NAMALWA (cell line): Measurements from ENCODE around the gene HNRNPDL.
"Not testable (repeated sequence)": the region's sequence is repeated elsewhere in the genome, so short reads cannot be mapped to it uniquely, and the experiment has no call there.

ENCODE experiments used
- DNase-seq: peaks from one replicate; pipeline ENCODE4 v3.0.0-alpha.2; 2015; ENCODE audit warnings: low spot score

HNRNPDL gene

DNA sequence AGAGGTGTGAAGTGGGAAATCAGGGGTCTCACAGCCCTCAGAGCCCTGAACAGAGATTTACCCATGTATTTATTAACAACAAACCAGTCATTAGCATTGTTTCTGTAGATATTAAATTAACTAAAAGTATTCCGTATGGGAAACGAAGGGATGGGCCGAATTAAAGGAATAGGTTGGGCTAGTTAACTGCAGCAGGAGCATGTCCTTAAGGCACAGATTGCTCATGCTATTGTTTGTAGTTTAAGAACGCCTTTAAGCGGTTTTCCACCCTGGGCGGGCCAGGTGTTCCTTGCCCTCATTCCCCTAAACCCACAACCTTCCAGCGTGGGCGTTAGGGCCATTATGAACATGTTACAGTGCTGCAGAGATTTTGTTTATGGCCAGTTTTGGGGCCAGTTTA lies 44.0 kb downstream of the HNRNPDL start:
- not testable (repeated sequence) for DNase-seq

DNA sequence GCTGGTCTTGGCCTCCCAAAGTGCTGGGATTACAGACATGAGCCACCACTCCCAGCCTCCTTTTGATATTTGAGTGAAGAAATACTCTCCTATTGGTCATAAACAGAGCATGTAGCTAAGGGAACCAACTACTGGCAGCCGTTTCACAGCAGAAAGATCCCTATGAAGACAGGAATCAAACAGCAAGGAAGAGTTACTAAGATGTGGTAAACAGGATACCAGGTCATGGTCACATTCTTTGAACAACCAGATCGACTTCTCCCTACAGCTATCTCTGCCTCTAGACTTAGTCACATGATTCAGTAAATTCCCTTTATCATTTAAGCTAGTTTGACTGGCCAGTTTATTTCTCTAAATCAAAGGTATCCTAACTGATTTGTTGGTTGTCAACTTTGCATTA lies 47.5 kb downstream of the HNRNPDL start:
- DNase-seq: no peak

GRCh38 chr4:82381661-82382296 lies 48.5 kb downstream of the HNRNPDL start:
- no peak for DNase-seq

DNA sequence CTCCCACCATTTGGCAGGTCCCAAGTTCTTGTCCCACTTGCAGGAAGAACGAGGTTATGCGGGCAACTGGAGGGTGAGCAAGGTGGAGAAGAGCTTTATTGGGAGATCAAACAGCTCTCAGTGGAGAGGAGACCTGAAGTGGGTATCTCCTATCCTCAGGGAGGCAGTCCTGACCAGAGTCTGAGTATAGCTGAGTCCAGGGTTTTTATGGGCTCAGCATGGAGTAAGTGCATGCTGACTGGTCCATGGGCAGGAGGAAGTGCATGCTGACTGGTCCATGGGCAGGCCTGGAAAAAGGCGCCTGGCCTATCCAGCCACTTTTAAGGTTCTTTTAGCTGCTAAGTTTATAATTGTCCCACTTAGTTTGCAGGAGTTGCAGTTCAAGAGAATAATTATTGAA lies 49.0 kb downstream of the HNRNPDL start:
- DNase-seq: no peak

DNA sequence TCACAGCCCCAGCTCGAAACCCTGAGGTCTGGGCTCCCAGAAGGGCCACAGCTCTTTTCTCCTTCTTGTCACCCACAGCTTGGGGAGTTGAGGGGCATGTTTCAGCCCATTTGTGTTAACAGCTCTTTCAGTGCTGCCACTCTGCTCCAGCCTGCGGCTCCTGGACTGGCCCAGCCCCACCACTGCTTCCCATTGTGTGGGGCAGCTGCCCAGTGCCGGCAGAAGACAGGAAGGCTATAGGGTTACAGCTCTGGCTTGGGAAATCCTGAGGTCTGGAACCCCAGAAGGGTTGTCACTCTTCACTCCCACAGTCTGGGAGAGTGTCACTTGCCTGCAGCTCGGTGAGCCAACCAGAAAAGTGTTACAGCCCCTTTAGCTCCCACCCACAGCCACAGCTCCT lies 49.4 kb downstream of the HNRNPDL start:
- DNase-seq: no peak

GRCh38 chr4:82380344-82380743 lies 49.9 kb downstream of the HNRNPDL start:
- DNase-seq: no peak

DNA sequence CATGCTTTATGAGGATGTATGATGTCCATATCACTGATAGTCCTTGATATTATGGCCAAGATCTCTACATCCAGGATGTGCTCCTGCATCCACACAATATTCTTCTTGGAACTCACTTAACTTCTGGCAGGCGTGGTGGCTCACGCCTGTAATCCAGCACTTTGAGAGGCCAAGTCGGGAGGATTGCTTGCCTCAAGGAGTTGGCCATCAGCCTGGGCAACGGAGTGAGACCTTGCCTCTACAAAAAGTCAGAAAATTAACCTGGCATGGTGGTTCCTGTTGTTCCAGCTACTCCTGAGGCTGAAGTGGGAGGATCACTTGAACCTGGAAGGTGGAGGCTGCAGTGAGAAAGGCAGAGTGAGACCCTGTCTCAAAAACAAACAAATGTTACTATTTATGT lies 54.2 kb downstream of the HNRNPDL start:
- DNase-seq: no peak

DNA sequence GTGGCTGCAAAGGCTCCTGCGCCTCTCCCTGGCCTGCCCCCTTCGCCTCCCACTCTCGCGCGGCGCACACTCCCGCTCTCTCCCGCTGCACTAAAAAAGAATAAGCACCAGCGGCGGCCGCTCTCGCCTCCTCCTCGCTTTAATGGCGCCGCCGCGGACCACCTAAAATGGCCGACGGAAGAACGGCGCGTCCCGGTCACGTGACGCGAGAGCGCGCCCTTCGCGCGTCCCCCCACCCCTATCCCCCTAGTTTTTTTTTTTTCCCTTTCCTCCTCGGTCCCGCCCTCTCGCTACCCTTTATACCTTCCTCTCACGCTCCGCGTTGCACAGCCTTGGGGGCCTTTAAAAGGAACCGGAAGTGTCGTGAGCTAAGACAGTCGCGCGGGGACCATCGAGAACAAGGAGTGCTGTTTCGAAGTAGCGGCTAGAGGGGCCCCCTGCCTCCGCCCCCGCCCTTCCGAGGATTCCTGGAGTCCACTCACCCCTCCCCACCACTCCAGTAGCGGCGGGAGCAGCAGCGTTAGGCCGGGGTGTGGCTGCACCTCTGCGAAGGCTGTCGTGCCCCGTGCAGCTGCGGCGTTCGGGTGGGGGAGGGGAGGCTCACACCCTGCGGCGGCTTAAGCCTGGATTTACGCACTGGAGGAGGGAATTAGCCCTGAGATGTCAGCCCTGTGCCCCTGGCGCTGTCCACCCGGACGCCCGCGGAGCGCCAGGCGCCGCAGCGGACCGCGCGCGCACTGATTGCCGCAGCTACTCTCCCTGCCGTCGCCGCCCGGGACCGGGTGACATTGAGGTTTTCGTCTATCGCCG lies 56.2 kb downstream of the HNRNPDL start, which contains the start of gene HNRNPD:
Gene HNRNPD, minus strand, starts transcription at position 176 of the 810 bp plus-strand sequence. CDS start 313 bp downstream, outside the sequence.
- peak; percentile 99 for DNase-seq

GRCh38 chr4:82373486-82373815 lies 56.8 kb downstream of the HNRNPDL start:
- DNase-seq: no peak
